Skeletal muscle satellite cell (primary cell): Measurements from ENCODE around the gene PSMD5.

Experiments
- H3K27me3 ChIP-seq: 2 replicates; pipeline ENCODE4 v1.7.0; 2013; ENCODE audit warnings: low read length; ENCODE audit not compliant: control insufficient read depth, insufficient read depth
- H3K36me3 ChIP-seq: 2 replicates; pipeline ENCODE4 v1.7.0; 2013; ENCODE audit warnings: mild to moderate bottlenecking, control low read depth, low read length; ENCODE audit not compliant: insufficient read depth
- H3K4me1 ChIP-seq: 2 replicates; pipeline ENCODE4 v1.7.0; 2013; ENCODE audit warnings: low read length; ENCODE audit not compliant: control insufficient read depth, insufficient read depth
- H3K4me2 ChIP-seq: 2 replicates; pipeline ENCODE4 v1.7.0; 2013; ENCODE audit warnings: mild to moderate bottlenecking, low read length
- H3K4me3 ChIP-seq: 2 replicates; pipeline ENCODE4 v1.7.0; 2013; ENCODE audit warnings: low read length
- H3K9ac ChIP-seq: 2 replicates; pipeline ENCODE4 v1.7.0; 2013; ENCODE audit warnings: mild to moderate bottlenecking, low read depth, low read length, moderate library complexity
- H3K9me3 ChIP-seq: replicated peaks from 2 replicates; pipeline ENCODE4 v1.7.0; 2013; ENCODE audit warnings: mild to moderate bottlenecking, control low read depth, low read length

Gene PSMD5

GRCh38 chr9:120852240-120853010 is 9.7 kb upstream of the PSMD5 start:
- peaks cover 17% of the 10 kb centered on the region for H3K36me3 ChIP-seq
- no peaks in the 10 kb centered on the region for H3K27me3 ChIP-seq
- no peak overlapping the region for H3K9ac ChIP-seq
- H3K4me2 ChIP-seq = no peak overlapping the region
- no peak overlapping the region for H3K4me3 ChIP-seq
- no peaks in the 10 kb centered on the region for H3K9me3 ChIP-seq
- no peaks in the 10 kb centered on the region for H3K4me1 ChIP-seq

- H3K4me2 ChIP-seq = no peak overlapping the region
- H3K9me3 ChIP-seq = no peaks in the 10 kb centered on the region
- H3K4me3 ChIP-seq = no peak overlapping the region
- no peaks in the 10 kb centered on the region for H3K27me3 ChIP-seq
- no peaks in the 10 kb centered on the region for H3K4me1 ChIP-seq
- peaks cover 13% of the 10 kb centered on the region for H3K36me3 ChIP-seq
- H3K9ac ChIP-seq = no peak overlapping the region
Measured at GRCh38 chr9:120851449-120851848, 8.7 kb upstream of the PSMD5 start.

GRCh38 chr9:120850315-120850714 is 7.6 kb upstream of the PSMD5 start:
- Histone ChIP-seq H3K9me3 (no peaks in the 10 kb centered on the region), H3K36me3 (peaks cover 8% of the 10 kb centered on the region), H3K27me3 (no peaks in the 10 kb centered on the region), H3K4me3 (no peak overlapping the region), H3K4me2 (no peak overlapping the region), H3K4me1 (no peaks in the 10 kb centered on the region), H3K9ac (no peak overlapping the region)

GRCh38 chr9:120846906-120847305 is 4.2 kb upstream of the PSMD5 start:
- peaks cover 7% of the 10 kb centered on the region for H3K4me1 ChIP-seq
- no peak overlapping the region for H3K4me3 ChIP-seq

GRCh38 chr9:120846251-120846889 is 3.6 kb upstream of the PSMD5 start:
- Histone ChIP-seq H3K9ac (no peak overlapping the region), H3K4me1 (peaks cover 12% of the 10 kb centered on the region), H3K36me3 (no peaks in the 10 kb centered on the region), H3K27me3 (no peaks in the 10 kb centered on the region), H3K9me3 (no peaks in the 10 kb centered on the region), H3K4me3 (no peak overlapping the region), H3K4me2 (no peak overlapping the region)

More at GRCh38 chr9:120846906-120847305, 4.2 kb upstream of the PSMD5 start:
- H3K9ac ChIP-seq = no peak overlapping the region
- no peak overlapping the region for H3K4me2 ChIP-seq
- H3K9me3 ChIP-seq = no peaks in the 10 kb centered on the region
- H3K27me3 ChIP-seq = no peaks in the 10 kb centered on the region
- no peaks in the 10 kb centered on the region for H3K36me3 ChIP-seq

- Histone ChIP-seq H3K27me3 (no peaks in the 10 kb centered on the region), H3K4me2 (no peak overlapping the region), H3K4me3 (no peak overlapping the region), H3K36me3 (no peaks in the 10 kb centered on the region), H3K9ac (no peak overlapping the region), H3K4me1 (peaks cover 12% of the 10 kb centered on the region), H3K9me3 (no peaks in the 10 kb centered on the region)
Measured at GRCh38 chr9:120845255-120845654, 2.5 kb upstream of the PSMD5 start.

GRCh38 chr9:120841930-120842684 is 615 bp downstream of the PSMD5 start:
- Histone ChIP-seq H3K4me3 (peak overlapping the region; percentile 87), H3K9ac (peak overlapping the region; percentile 97), H3K4me1 (peaks cover 16% of the 10 kb centered on the region), H3K4me2 (peak overlapping the region; percentile 81), H3K36me3 (peaks cover 9% of the 10 kb centered on the region), H3K27me3 (no peaks in the 10 kb centered on the region), H3K9me3 (no peaks in the 10 kb centered on the region)

GRCh38 chr9:120839146-120839545 is 3.6 kb downstream of the PSMD5 start:
- Histone ChIP-seq H3K27me3 (no peaks in the 10 kb centered on the region), H3K4me3 (no peak overlapping the region), H3K36me3 (peaks cover 25% of the 10 kb centered on the region), H3K4me1 (peaks cover 16% of the 10 kb centered on the region), H3K9ac (no peak overlapping the region), H3K4me2 (no peak overlapping the region), H3K9me3 (no peaks in the 10 kb centered on the region)

GRCh38 chr9:120837921-120838320 is 4.8 kb downstream of the PSMD5 start:
- Histone ChIP-seq H3K27me3 (no peaks in the 10 kb centered on the region), H3K9me3 (no peaks in the 10 kb centered on the region), H3K4me1 (peaks cover 11% of the 10 kb centered on the region), H3K4me3 (no peak overlapping the region), H3K9ac (no peak overlapping the region), H3K4me2 (no peak overlapping the region), H3K36me3 (peaks cover 29% of the 10 kb centered on the region)

GRCh38 chr9:120833325-120833724 is 9.4 kb downstream of the PSMD5 start:
- H3K9ac ChIP-seq = no peak overlapping the region
- H3K4me1 ChIP-seq = no peaks in the 10 kb centered on the region
- H3K4me3 ChIP-seq = no peak overlapping the region
- no peaks in the 10 kb centered on the region for H3K27me3 ChIP-seq
- peaks cover 59% of the 10 kb centered on the region for H3K36me3 ChIP-seq
- no peaks in the 10 kb centered on the region for H3K9me3 ChIP-seq
- no peak overlapping the region for H3K4me2 ChIP-seq

- H3K4me1 ChIP-seq = no peaks in the 10 kb centered on the region
- peaks cover 55% of the 10 kb centered on the region for H3K36me3 ChIP-seq
- no peak overlapping the region for H3K9ac ChIP-seq
- H3K4me2 ChIP-seq = no peak overlapping the region
- H3K9me3 ChIP-seq = no peaks in the 10 kb centered on the region
- H3K4me3 ChIP-seq = no peak overlapping the region
- H3K27me3 ChIP-seq = no peaks in the 10 kb centered on the region
Measured at GRCh38 chr9:120832807-120833206, 9.9 kb downstream of the PSMD5 start.
